Neural progenitor cell (in vitro differentiated cells): ENCODE measurements around the gene CCDC142.

Experiments
- CTCF ChIP-seq: fragments of 200-600 bp; sonication (generic); IDR thresholded peaks from 2 replicates; pipeline ENCODE4 v1.5.1; 2017; ENCODE audit warnings: antibody characterized with exemption, mild to moderate bottlenecking
- EZH2 ChIP-seq: fragments of 200-600 bp; sonication (generic); IDR thresholded peaks from 2 replicates; pipeline ENCODE4 v1.6.1; 2017; ENCODE audit warnings: antibody characterized with exemption, mild to moderate bottlenecking, moderate library complexity

DNA sequence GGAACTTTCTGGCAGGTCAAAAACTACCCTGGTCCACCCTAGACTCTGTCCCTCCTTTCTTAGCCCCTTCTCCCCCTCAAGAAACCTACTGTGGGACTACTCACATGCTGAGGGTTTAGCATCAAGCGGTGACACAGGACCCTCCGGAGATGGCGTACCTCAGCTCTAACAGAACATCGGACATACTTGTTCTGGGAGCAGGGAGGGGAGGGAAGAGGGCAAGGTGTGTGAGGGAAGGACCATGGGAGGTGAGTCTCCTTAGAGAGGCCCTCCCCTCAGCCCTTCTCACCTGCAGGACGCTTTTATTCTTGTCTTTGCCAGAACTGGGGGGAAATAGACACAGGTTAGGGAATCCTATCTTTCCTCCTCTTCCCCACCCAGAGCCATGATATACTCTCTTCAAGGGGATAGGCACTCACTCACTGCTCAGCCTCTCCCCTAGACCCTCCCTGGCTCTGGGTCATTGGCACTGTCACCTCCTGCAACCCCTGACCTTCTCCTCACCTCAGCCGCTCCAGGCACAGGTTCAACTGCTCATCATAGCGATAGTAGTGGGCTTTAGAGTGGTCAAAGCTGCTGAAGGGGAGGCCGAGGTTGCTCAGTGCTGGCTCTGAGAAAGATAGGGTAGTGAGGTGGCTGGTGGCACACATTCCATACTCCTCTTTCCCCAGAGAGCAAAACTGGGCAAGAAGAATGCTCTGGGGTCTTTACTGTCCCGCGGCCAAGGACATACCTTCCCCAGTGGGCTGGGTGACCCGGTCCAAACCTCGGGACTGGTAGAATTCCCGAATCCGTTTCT is 22.8 kb upstream of the CCDC142 start:
- TF ChIP-seq EZH2, result no peak
- no peak for TF ChIP-seq CTCF
